Endothelial cell of umbilical vein (primary cell): ENCODE measurements around the gene OR5AN1.

ENCODE experiments used
- CTCF ChIP-seq, 2 donors: IDR thresholded peaks; 1 replicate in 1 of 2; 2 replicates in 1 of 2; pipeline ENCODE4 v1.5.1; 2011; ENCODE audit warnings: low read length in 2 of 2, mild to moderate bottlenecking in 2 of 2, moderate library complexity in 2 of 2, control low read depth in 1 of 2, inconsistent platforms in 1 of 2, low read depth in 1 of 2; ENCODE audit not compliant: insufficient read depth in 1 of 2; ENCODE audit errors: extremely low read depth in 1 of 2
- EZH2 ChIP-seq: IDR thresholded peaks from 2 replicates; pipeline ENCODE4 v1.6.1; 2012; ENCODE audit warnings: borderline replicate concordance, low read depth, mild to moderate bottlenecking, moderate library complexity, low read length, inconsistent platforms; ENCODE audit not compliant: severe bottlenecking
- FOS ChIP-seq: IDR thresholded peaks from 2 replicates; pipeline ENCODE4 v1.6.1; 2011; ENCODE audit warnings: mild to moderate bottlenecking, low read length, moderate library complexity, borderline replicate concordance; ENCODE audit not compliant: insufficient read depth
- GATA2 ChIP-seq: IDR thresholded peaks from 2 replicates; pipeline ENCODE4 v1.7.0; 2011; ENCODE audit warnings: low read depth, mild to moderate bottlenecking, moderate library complexity, mixed read lengths, low read length; ENCODE audit not compliant: insufficient read length, insufficient read depth
- JUN ChIP-seq: IDR thresholded peaks from 2 replicates; pipeline ENCODE4 v1.6.1; 2011; ENCODE audit warnings: borderline replicate concordance, low read depth; ENCODE audit not compliant: insufficient read length, insufficient read depth
- MAX ChIP-seq: IDR thresholded peaks from 2 replicates; pipeline ENCODE4 v1.6.1; 2011; ENCODE audit not compliant: insufficient read depth, insufficient read length
- MYC ChIP-seq: IDR thresholded peaks from one replicate; pipeline ENCODE4 v1.6.1; 2011; ENCODE audit warnings: mild to moderate bottlenecking, low read depth, low read length
- POLR2A ChIP-seq: IDR thresholded peaks from 2 replicates; pipeline ENCODE4 v1.6.1; 2012; ENCODE audit warnings: low read depth, mild to moderate bottlenecking, control low read depth, low read length
- POLR2AphosphoS5 ChIP-seq: IDR thresholded peaks from 2 replicates; pipeline ENCODE4 v1.6.1; 2012; ENCODE audit warnings: low read depth, mild to moderate bottlenecking, control low read depth, low read length, moderate library complexity; ENCODE audit not compliant: insufficient read depth

GRCh38 chr11:59368238-59369022 lies 9.7 kb downstream of the OR5AN1 start:
- TF ChIP-seq POLR2A (no peak), CTCF (IDR thresholded peaks at IDR 0.05; ENCODE audit: extremely low read depth in 1 of 2, insufficient read depth in 1 of 2, low read depth in 1 of 2, low read length in 2 of 2) (no peak), MYC (no peak), JUN (no peak), EZH2 (no peak), POLR2AphosphoS5 (no peak), MAX (no peak), FOS (no peak), GATA2 (no peak)
